GM18505 (cell line): ENCODE data around the gene ATG4B.

Source experiments
- ATAC-seq: cut with Tn5 transposase; IDR thresholded peaks from one replicate; pipeline ENCODE4 v1.9.1; 2021; ENCODE audit not compliant: unreplicated experiment
- POLR2A ChIP-seq: IDR thresholded peaks from 4 replicates; pipeline ENCODE4 v1.6.1; 2011; ENCODE audit warnings: borderline replicate concordance; ENCODE audit not compliant: insufficient read depth, insufficient read length; ENCODE audit errors: extremely low read depth

The ATG4B gene

DNA sequence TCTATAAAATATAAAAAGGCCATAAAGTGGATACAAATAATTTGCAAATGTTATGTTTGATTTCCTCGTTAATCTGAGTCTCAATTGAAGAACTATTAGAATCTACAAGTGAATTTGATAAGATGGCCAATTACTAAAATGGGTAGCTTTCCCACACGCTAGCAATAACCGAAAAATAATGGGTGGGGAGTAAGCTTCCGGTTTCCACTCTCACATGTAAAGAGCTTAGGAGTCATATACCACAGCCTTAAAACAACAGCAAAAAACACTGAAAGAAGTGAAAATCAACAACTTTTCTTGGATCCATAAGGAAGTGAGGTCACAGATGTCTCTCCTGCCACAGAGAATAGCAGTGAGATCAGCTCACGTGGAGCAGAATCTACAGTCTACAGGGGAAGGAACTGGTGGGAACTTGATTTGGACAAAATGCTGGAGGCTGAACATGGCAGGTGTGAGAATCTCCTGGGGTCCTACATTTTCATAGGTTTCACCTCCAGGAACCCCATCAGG lies 19.1 kb upstream of the ATG4B start:
- TF ChIP-seq POLR2A: no peak
- no peak for ATAC-seq

- no peak for ATAC-seq
- TF ChIP-seq POLR2A: no peak
These were observed 18.7 kb upstream of the ATG4B start for GRCh38 chr2:241618829-241619228.

DNA sequence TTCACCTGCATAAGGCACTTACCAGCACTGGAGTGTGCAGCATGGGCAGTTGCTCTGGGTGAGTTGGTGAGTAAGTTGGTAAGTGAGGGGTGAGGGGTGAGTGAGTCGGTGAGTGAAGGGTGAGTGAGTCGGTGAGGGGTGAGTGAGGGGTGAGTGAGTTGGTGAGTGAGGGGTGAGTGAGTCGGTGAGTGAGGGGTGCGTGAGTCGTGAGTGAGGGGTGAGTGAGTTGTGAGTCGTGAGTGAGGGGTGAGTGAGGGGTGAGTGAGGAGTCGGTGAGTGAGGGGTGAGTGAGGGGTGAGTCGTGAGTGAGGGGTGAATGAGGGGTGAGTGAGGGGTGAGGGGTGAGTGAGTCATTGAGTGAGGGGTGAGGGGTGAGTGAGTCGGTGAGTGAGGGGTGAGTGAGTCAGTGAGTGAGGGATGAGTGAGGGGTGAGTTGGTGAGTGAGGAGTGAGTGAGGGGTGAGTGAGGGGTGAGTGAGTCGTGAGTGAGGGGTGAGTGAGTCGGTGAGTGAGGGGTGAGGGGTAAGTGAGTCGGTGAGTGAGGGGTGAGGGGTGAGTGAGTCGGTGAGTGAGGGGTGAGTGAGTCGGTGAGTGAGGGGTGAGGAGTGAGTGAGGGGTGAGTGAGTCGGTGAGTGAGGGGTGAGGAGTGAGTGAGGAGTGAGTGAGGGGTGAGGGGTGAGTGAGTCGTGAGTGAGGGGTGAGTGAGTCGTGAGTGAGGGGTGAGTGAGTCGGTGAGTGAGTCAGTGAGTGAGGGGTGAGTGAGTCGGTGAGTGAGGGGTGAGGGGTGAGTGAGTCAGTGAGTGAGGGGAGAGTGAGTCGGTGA lies 17.7 kb upstream of the ATG4B start:
- ATAC-seq: no peak
- no peak for TF ChIP-seq POLR2A

GRCh38 chr2:241620419-241620769 lies 17.1 kb upstream of the ATG4B start:
- no peak for ATAC-seq
- no peak for TF ChIP-seq POLR2A

DNA sequence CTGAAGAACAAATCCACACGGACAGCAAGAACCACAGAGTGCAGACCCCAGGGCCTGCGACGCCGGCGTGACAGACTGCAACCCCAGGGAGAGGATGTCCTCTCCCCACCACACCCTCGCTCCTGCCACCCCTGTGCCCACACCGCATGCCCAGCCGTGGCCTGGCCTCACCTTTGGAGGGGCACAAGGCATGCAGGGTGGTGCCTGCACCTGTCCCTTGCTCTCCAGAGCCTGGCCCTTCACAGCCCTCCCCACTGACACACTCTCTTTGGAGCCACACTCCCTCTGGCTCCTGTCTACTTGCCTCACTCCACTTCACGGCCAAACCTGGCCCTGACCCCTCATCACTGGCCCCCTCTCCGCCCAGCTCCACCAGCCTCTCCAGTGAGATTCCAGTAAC lies 9.8 kb upstream of the ATG4B start:
- no peak for TF ChIP-seq POLR2A
- ATAC-seq: no peak

DNA sequence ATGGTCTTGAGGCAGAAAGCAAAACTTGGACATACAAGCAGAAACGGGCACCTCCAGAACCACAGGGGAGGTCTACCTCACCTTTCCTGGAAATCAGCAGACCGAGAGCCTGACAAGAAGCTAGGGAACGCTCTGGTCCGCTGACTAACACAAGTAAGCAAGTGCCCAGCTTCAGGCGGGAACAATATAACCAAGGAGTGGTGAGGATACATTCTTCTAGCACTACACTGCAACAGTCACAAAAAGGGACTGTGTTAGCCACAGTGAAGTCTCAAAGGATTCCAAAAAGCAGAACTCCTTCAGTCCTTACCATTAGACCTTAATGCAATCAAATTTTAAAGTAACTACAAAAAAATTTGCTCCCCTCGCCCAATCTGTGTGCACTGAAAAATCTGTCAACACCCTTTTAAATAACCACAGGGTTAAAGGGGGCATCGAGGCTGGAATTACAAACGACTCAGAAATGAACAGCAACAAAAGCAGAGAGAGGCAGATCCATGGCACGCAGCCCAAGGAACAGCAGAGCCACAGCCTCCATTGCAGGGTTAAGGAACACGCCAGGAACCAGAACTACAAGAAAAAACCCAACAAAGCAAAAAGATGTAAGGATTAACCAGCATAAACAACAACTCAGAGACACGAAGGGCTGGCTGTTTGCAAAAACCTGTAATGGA lies 7.6 kb upstream of the ATG4B start:
- TF ChIP-seq POLR2A: no peak
- ATAC-seq: no peak

DNA sequence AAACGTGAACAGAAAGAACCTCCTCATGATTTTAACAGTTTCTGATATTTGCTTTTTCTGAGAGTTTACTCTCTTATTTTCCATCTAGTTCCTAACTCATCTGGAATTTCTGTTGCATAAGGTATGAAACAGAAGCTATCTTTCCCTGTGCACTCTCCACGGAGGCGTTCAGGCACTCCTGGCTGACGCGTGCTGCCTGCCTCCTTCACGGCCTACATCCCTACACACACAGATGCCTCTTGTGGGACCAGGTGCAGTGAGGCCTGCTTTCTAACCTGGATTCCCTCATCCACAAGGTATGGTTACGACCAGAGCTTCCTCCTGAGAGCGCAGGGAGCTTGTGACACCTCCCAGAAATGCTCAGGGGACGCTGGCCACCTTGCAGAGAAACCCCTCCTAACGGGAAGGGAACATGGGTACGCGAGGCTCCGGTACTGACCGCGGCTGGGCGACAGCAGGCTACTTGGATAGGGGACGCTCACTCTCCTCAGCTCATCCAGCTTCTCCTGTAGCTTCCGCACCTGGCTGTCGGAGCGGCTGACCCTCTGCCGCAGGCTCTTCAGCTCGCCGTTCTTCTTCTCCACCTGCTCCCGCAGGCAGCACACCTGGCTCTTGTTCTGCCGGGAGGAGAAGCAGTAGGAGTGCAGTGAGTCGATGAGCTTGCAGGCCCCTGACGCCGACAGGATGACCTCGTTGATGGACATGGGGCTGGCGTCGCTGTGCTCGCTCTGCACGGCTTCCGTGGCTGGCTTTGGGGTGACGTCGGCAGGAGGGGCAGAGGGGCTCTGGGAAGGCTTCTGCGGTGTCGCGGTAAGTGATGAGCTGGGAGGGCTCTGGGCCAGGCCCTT lies 4.8 kb upstream of the ATG4B start:
- no peak for TF ChIP-seq POLR2A
- ATAC-seq: no peak

- no peak for TF ChIP-seq POLR2A
- no peak for ATAC-seq
These were observed 3.9 kb upstream of the ATG4B start for GRCh38 chr2:241633561-241633960.

- no peak for ATAC-seq
- TF ChIP-seq POLR2A: no peak
These were observed 1.7 kb upstream of the ATG4B start for GRCh38 chr2:241635756-241636155.

GRCh38 chr2:241636182-241637017 lies 1.1 kb upstream of the ATG4B start:
- ATAC-seq: peak; percentile 28
- TF ChIP-seq POLR2A: no peak

- TF ChIP-seq POLR2A: no peak
- ATAC-seq: peak; percentile 23
These were observed 535 bp downstream of the ATG4B start for GRCh38 chr2:241637795-241638660.

GRCh38 chr2:241638940-241639339 lies 1.4 kb downstream of the ATG4B start:
- TF ChIP-seq POLR2A: no peak
- ATAC-seq: no peak
